ENCODE results near the gene NRN1. TPM values are rescaled to one million over a fixed set of nuclear protein-coding genes. Genes with fewer than 3 reads are reported as not detected.

Gene NRN1
- polyA plus RNA-seq, 1 of the 3 experiments (the other 2 are of a cell fraction): 8.9 TPM

DNA sequence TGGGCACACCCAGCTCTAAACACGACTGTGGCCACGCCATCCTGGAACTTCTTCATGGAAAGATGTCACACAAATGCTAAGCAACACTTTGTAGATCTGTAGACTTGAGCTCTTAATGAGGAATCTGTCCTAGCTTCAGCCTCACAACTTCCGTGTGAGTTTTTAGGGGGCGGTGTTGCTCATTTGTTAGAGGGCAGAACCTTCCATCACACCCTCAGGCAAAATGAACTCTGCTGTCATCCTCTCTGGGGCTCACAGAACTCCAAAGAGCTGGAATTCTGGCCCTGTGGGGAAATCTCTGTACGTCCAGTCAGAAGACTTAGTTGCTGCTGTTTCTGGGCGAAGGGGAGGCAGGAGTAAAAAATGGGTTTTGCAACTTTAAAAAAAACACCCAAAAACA, 49.8 kb downstream of the NRN1 start:
- Histone ChIP-seq H3K27ac (ENCODE audit: low read depth in 2 of 2, low read length in 1 of 2) (no peak overlapping the region), H2AFZ (ENCODE audit: low read depth) (no peak overlapping the region), H3K27me3 (ENCODE audit: insufficient read depth) (peaks cover 12% of the 10 kb centered on the region; the same call in 1 of the 2 replicates), H3K9ac (no peak overlapping the region), H3K4me3 (ENCODE audit: low read depth in 2 of 2, low read length in 1 of 2) (no peak overlapping the region), H3K4me2 (no peak overlapping the region), H4K20me1 (ENCODE audit: insufficient read depth) (no peaks in the 10 kb centered on the region), H3F3A (replicated peaks; ENCODE audit: insufficient read depth) (no peaks in the 10 kb centered on the region), H3K9me2 (no peaks in the 10 kb centered on the region), H3K79me2 (ENCODE audit: insufficient read depth) (no peaks in the 10 kb centered on the region), H3K36me3 (replicated peaks in 1 of 2; ENCODE audit: control insufficient read depth in 1 of 2, insufficient read depth in 2 of 2, low read length in 1 of 2) (no peaks in the 10 kb centered on the region), H3K4me1 (ENCODE audit: control insufficient read depth in 1 of 2, insufficient read depth in 2 of 2, low read depth in 1 of 2, low read length in 1 of 2) (no peaks in the 10 kb centered on the region), H3K9me3 (no peaks in the 10 kb centered on the region)
- DNase-seq: no peak
- CTCF ChIA-PET: interaction anchor here (0.6 kb wide), 1 partner anchor 486 kb away, joined by 3 read pairs; no protein-coding TSS in a partner anchor
- 32% methylated on average over 6 of the region's 6 CpGs for WGBS (ENCODE audit: low lambda C conversion rate)
- POLR2A ChIA-PET: no interaction called here
- TF ChIP-seq, protein P1, sequence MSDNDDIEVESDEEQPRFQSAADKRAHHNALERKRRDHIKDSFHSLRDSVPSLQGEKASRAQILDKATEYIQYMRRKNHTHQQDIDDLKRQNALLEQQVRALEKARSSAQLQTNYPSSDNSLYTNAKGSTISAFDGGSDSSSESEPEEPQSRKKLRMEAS (IDR thresholded peaks at IDR 0.05; ENCODE audit: low read depth): no peak
- TF ChIP-seq POLR2AphosphoS5 (IDR thresholded peaks at IDR 0.05; ENCODE audit: low read depth, low read length) (no peak), IRF3 (IDR thresholded peaks at IDR 0.05; ENCODE audit: low read depth, low read length) (no peak), RFX5 (IDR thresholded peaks at IDR 0.05; ENCODE audit: low read length) (no peak), EP300 (IDR thresholded peaks at IDR 0.05; ENCODE audit: borderline replicate concordance in 1 of 2, low read depth in 1 of 2, low read length in 1 of 2) (no peak), USF1 (IDR thresholded peaks at IDR 0.05; ENCODE audit: borderline replicate concordance, low read depth) (no peak), NFIC (IDR thresholded peaks at IDR 0.05; ENCODE audit: borderline replicate concordance) (no peak), GATA2 (CRISPR knock-in tag; IDR thresholded peaks at IDR 0.05) (no peak), ZBTB33 (IDR thresholded peaks at IDR 0.05; ENCODE audit: borderline replicate concordance, low read depth) (no peak)
- TF ChIP-seq, protein P2, sequence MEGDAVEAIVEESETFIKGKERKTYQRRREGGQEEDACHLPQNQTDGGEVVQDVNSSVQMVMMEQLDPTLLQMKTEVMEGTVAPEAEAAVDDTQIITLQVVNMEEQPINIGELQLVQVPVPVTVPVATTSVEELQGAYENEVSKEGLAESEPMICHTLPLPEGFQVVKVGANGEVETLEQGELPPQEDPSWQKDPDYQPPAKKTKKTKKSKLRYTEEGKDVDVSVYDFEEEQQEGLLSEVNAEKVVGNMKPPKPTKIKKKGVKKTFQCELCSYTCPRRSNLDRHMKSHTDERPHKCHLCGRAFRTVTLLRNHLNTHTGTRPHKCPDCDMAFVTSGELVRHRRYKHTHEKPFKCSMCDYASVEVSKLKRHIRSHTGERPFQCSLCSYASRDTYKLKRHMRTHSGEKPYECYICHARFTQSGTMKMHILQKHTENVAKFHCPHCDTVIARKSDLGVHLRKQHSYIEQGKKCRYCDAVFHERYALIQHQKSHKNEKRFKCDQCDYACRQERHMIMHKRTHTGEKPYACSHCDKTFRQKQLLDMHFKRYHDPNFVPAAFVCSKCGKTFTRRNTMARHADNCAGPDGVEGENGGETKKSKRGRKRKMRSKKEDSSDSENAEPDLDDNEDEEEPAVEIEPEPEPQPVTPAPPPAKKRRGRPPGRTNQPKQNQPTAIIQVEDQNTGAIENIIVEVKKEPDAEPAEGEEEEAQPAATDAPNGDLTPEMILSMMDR (IDR thresholded peaks at IDR 0.05): no peak

- no peaks in the 10 kb centered on the region; the same call in 1 of the 2 replicates for H3K27me3 ChIP-seq (ENCODE audit: insufficient read depth)
- H2AFZ ChIP-seq (ENCODE audit: low read depth): no peak overlapping the region
- no peaks in the 10 kb centered on the region for H3K36me3 ChIP-seq (replicated peaks in 1 of 2; ENCODE audit: control insufficient read depth in 1 of 2, insufficient read depth in 2 of 2, low read length in 1 of 2)
- H3K4me2 ChIP-seq: no peak overlapping the region
- H3F3A ChIP-seq (replicated peaks; ENCODE audit: insufficient read depth): no peaks in the 10 kb centered on the region
- no peaks in the 10 kb centered on the region for H3K9me2 ChIP-seq
- POLR2A ChIA-PET: no interaction called here
- no peaks in the 10 kb centered on the region for H3K9me3 ChIP-seq
- no peaks in the 10 kb centered on the region for H3K79me2 ChIP-seq (ENCODE audit: insufficient read depth)
- H3K9ac ChIP-seq: no peak overlapping the region
- TF ChIP-seq, protein P2 (IDR thresholded peaks at IDR 0.05): peak; percentile 59
- TF ChIP-seq RAD21 (IDR thresholded peaks at IDR 0.05; ENCODE audit: low read length): peak; percentile 21; the same call in 1 of the 2 replicates
- TF ChIP-seq, protein P3, sequence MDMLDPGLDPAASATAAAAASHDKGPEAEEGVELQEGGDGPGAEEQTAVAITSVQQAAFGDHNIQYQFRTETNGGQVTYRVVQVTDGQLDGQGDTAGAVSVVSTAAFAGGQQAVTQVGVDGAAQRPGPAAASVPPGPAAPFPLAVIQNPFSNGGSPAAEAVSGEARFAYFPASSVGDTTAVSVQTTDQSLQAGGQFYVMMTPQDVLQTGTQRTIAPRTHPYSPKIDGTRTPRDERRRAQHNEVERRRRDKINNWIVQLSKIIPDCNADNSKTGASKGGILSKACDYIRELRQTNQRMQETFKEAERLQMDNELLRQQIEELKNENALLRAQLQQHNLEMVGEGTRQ (IDR thresholded peaks at IDR 0.05; ENCODE audit: borderline replicate concordance, low read depth, low read length): no peak
- TF ChIP-seq SMC3 (IDR thresholded peaks at IDR 0.05; ENCODE audit: low read depth, low read length): 0 out of 2 replicates have a peak, but pooled peaks have one; percentile 6
- no peak overlapping the region for H3K27ac ChIP-seq (ENCODE audit: low read depth in 2 of 2, low read length in 1 of 2)
- no peaks in the 10 kb centered on the region for H4K20me1 ChIP-seq (ENCODE audit: insufficient read depth)
- H3K4me3 ChIP-seq (ENCODE audit: low read depth in 2 of 2, low read length in 1 of 2): no peak overlapping the region
- CTCF ChIA-PET: no interaction called here
- 36% methylated on average over 4 of the region's 5 CpGs for WGBS (ENCODE audit: low lambda C conversion rate)
- no peaks in the 10 kb centered on the region for H3K4me1 ChIP-seq (ENCODE audit: control insufficient read depth in 1 of 2, insufficient read depth in 2 of 2, low read depth in 1 of 2, low read length in 1 of 2)
- peak; percentile 34 for DNase-seq
Measured at GRCh38 chr6:5950361-5950785, 56.4 kb downstream of the NRN1 start.

All from SK-N-SH (cell line).